ENCODE results near the gene ZSCAN25. TPM values are rescaled to one million over a fixed set of nuclear protein-coding genes. Genes with fewer than 3 reads are reported as not detected.

Gene ZSCAN25
- total and polyA plus RNA-seq, 4 experiments from 2014 or later, result 10.2 to 43.1 (median 29.4) TPM

GRCh38 chr7:99617192-99617781 is 541 bp downstream of the ZSCAN25 start:
- intact Hi-C loops (cut with micrococcal nuclease), result loop anchor here (2.0 kb wide), 3 partner anchors 36 to 144 kb away; partner anchors contain the start of genes ZNF655 and ZNF789
- ChIA-PET POLR2A (ENCODE audit: partially characterized antibody) (interaction anchor here (0.6 to 3.6 kb wide), 13 partner anchors 7 to 484 kb away, joined by 3 to 53 read pairs (median 5); partner anchors contain the start of genes ATP5MF, BUD31, FAM200A and MCM7), CTCF (ENCODE audit: partially characterized antibody) (no interaction called here)
- Histone ChIP-seq H3K27me3 (ENCODE audit: insufficient read depth, low read length) (no peaks in the 10 kb centered on the region), H3K4me1 (ENCODE audit: insufficient read depth, low read length) (peaks cover 21% of the 10 kb centered on the region), H3K36me3 (ENCODE audit: insufficient read depth, low read length) (peaks cover 34% of the 10 kb centered on the region), H3K27ac (ENCODE audit: low read depth, low read length) (peak overlapping the region; percentile 96), H3K4me3 (ENCODE audit: low read length in 2 of 2) (peak overlapping the region; percentile 79), H3K9me3 (ENCODE audit: control insufficient read depth in 1 of 2, low read length in 2 of 2) (no peaks in the 10 kb centered on the region)
- Mint-ChIP-seq H3K4me1 (peaks cover 18 to 55% (median 38%) of the 10 kb centered on the region in 4 donors), H3K27me3 (no peaks in the 10 kb centered on the region), H3K27ac (peak overlapping the region; percentile 90 to 99 (median 96)), H3K4me3 (peak overlapping the region; percentile 96 to 99 (median 98)), H3K36me3 (peaks cover 30 to 53% of the 10 kb centered on the region in 2 donors), H3K9me3 (no peaks in the 10 kb centered on the region)
- no peak for DNase-seq

- peaks cover 26 to 69% (median 49%) of the 10 kb centered on the region in 4 donors for H3K4me1 Mint-ChIP-seq
- ChIA-PET CTCF (ENCODE audit: partially characterized antibody) (no interaction called here), POLR2A (ENCODE audit: partially characterized antibody) (no interaction called here)
- Histone ChIP-seq H3K9me3 (ENCODE audit: control insufficient read depth in 1 of 2, low read length in 2 of 2) (no peaks in the 10 kb centered on the region), H3K4me1 (ENCODE audit: insufficient read depth, low read length) (peaks cover 30% of the 10 kb centered on the region), H3K27me3 (ENCODE audit: insufficient read depth, low read length) (no peaks in the 10 kb centered on the region), H3K36me3 (ENCODE audit: insufficient read depth, low read length) (peaks cover 38% of the 10 kb centered on the region), H3K4me3 (ENCODE audit: low read length in 2 of 2) (no peak overlapping the region), H3K27ac (ENCODE audit: low read depth, low read length) (peak overlapping the region; percentile 25)
- H3K27me3 Mint-ChIP-seq, result no peaks in the 10 kb centered on the region
- H3K4me3 Mint-ChIP-seq, result peak overlapping the region; percentile 60 to 98 (median 96)
- peaks cover 40 to 67% of the 10 kb centered on the region in 2 donors for H3K36me3 Mint-ChIP-seq
- intact Hi-C loops (cut with micrococcal nuclease), result no loop called here
- no peaks in the 10 kb centered on the region for H3K9me3 Mint-ChIP-seq
- DNase-seq, result no peak
- peak overlapping the region; percentile 83 to 98 (median 90) for H3K27ac Mint-ChIP-seq
These were observed 2.0 kb downstream of the ZSCAN25 start for GRCh38 chr7:99618726-99619125.

GRCh38 chr7:99619571-99620130 is 2.9 kb downstream of the ZSCAN25 start:
- H3K27me3 ChIP-seq (ENCODE audit: insufficient read depth, low read length), result no peaks in the 10 kb centered on the region
- H3K9me3 ChIP-seq (ENCODE audit: control insufficient read depth in 1 of 2, low read length in 2 of 2), result no peaks in the 10 kb centered on the region
- peaks cover 50 to 77% of the 10 kb centered on the region in 2 donors for H3K36me3 Mint-ChIP-seq
- H3K4me1 ChIP-seq (ENCODE audit: insufficient read depth, low read length), result peaks cover 39% of the 10 kb centered on the region
- no peaks in the 10 kb centered on the region for H3K9me3 Mint-ChIP-seq
- peak overlapping the region in 3 of 7 donors; percentile 54 to 90 (median 55) for H3K27ac Mint-ChIP-seq
- no peaks in the 10 kb centered on the region for H3K27me3 Mint-ChIP-seq
- H3K4me1 Mint-ChIP-seq, result peaks cover 36 to 78% (median 58%) of the 10 kb centered on the region in 4 donors
- CTCF ChIA-PET (ENCODE audit: partially characterized antibody), result no interaction called here
- no peak overlapping the region for H3K27ac ChIP-seq (ENCODE audit: low read depth, low read length)
- POLR2A ChIA-PET (ENCODE audit: partially characterized antibody), result no interaction called here
- H3K4me3 ChIP-seq (ENCODE audit: low read length in 2 of 2), result no peak overlapping the region
- DNase-seq, result no peak
- H3K4me3 Mint-ChIP-seq, result no peak overlapping the region
- intact Hi-C loops (cut with micrococcal nuclease), result no loop called here
- H3K36me3 ChIP-seq (ENCODE audit: insufficient read depth, low read length), result peaks cover 38% of the 10 kb centered on the region

- H3K4me3 Mint-ChIP-seq, result no peak overlapping the region
- peaks cover 42 to 86% (median 62%) of the 10 kb centered on the region in 4 donors for H3K4me1 Mint-ChIP-seq
- no peak for DNase-seq
- Histone ChIP-seq H3K27me3 (ENCODE audit: insufficient read depth, low read length) (no peaks in the 10 kb centered on the region), H3K27ac (ENCODE audit: low read depth, low read length) (no peak overlapping the region), H3K4me1 (ENCODE audit: insufficient read depth, low read length) (peaks cover 42% of the 10 kb centered on the region), H3K9me3 (ENCODE audit: control insufficient read depth in 1 of 2, low read length in 2 of 2) (no peaks in the 10 kb centered on the region), H3K36me3 (ENCODE audit: insufficient read depth, low read length) (peaks cover 51% of the 10 kb centered on the region), H3K4me3 (ENCODE audit: low read length in 2 of 2) (no peak overlapping the region)
- no peaks in the 10 kb centered on the region for H3K27me3 Mint-ChIP-seq
- peaks cover 54 to 90% of the 10 kb centered on the region in 2 donors for H3K36me3 Mint-ChIP-seq
- no peaks in the 10 kb centered on the region for H3K9me3 Mint-ChIP-seq
- CTCF ChIA-PET (ENCODE audit: partially characterized antibody), result no interaction called here
- peak overlapping the region in 4 of 7 donors; percentile 18 to 60 (median 52) for H3K27ac Mint-ChIP-seq
- POLR2A ChIA-PET (ENCODE audit: partially characterized antibody), result no interaction called here
- intact Hi-C loops (cut with micrococcal nuclease), result no loop called here
These were observed 4.5 kb downstream of the ZSCAN25 start for GRCh38 chr7:99621271-99621670.

GRCh38 chr7:99622596-99622995 is 5.8 kb downstream of the ZSCAN25 start:
- no peaks in the 10 kb centered on the region for H3K27me3 ChIP-seq (ENCODE audit: insufficient read depth, low read length)
- Mint-ChIP-seq H3K36me3 (peaks cover 65 to 90% of the 10 kb centered on the region in 2 donors), H3K4me3 (peak overlapping the region in 2 of 8 donors; percentile 21 to 30), H3K27me3 (no peaks in the 10 kb centered on the region), H3K27ac (peak overlapping the region in 6 of 7 donors; percentile 66 to 99 (median 94)), H3K9me3 (no peaks in the 10 kb centered on the region), H3K4me1 (peaks cover 41 to 75% (median 60%) of the 10 kb centered on the region in 4 donors)
- no peaks in the 10 kb centered on the region for H3K9me3 ChIP-seq (ENCODE audit: control insufficient read depth in 1 of 2, low read length in 2 of 2)
- ChIA-PET POLR2A (ENCODE audit: partially characterized antibody) (interaction anchor here (1.3 kb wide), 1 partner anchor 64 kb away, joined by 5 read pairs; the partner anchor contains the start of gene ZNF655), CTCF (ENCODE audit: partially characterized antibody) (no interaction called here)
- peaks cover 62% of the 10 kb centered on the region for H3K36me3 ChIP-seq (ENCODE audit: insufficient read depth, low read length)
- H3K27ac ChIP-seq (ENCODE audit: low read depth, low read length), result peak overlapping the region; percentile 61
- intact Hi-C loops (cut with micrococcal nuclease), result no loop called here
- DNase-seq, result no peak
- H3K4me3 ChIP-seq (ENCODE audit: low read length in 2 of 2), result no peak overlapping the region
- H3K4me1 ChIP-seq (ENCODE audit: insufficient read depth, low read length), result peaks cover 36% of the 10 kb centered on the region

GRCh38 chr7:99623091-99623693 is 6.4 kb downstream of the ZSCAN25 start:
- H3K27me3 Mint-ChIP-seq, result no peaks in the 10 kb centered on the region
- intact Hi-C loops (cut with micrococcal nuclease), result no loop called here
- CTCF ChIA-PET (ENCODE audit: partially characterized antibody), result interaction anchor here (2.2 kb wide), 1 partner anchor 8 kb away, joined by 6 read pairs; no protein-coding TSS in a partner anchor
- Histone ChIP-seq H3K27ac (ENCODE audit: low read depth, low read length) (peak overlapping the region; percentile 61), H3K36me3 (ENCODE audit: insufficient read depth, low read length) (peaks cover 67% of the 10 kb centered on the region), H3K4me3 (ENCODE audit: low read length in 2 of 2) (no peak overlapping the region), H3K4me1 (ENCODE audit: insufficient read depth, low read length) (peaks cover 30% of the 10 kb centered on the region), H3K9me3 (ENCODE audit: control insufficient read depth in 1 of 2, low read length in 2 of 2) (no peaks in the 10 kb centered on the region), H3K27me3 (ENCODE audit: insufficient read depth, low read length) (no peaks in the 10 kb centered on the region)
- H3K9me3 Mint-ChIP-seq, result no peaks in the 10 kb centered on the region
- POLR2A ChIA-PET (ENCODE audit: partially characterized antibody), result interaction anchor here (1.5 to 3.0 kb wide), 4 partner anchors 7 to 297 kb away, joined by 3 to 25 read pairs (median 19); partner anchors contain the start of genes ARPC1A, ZKSCAN5, ZNF655 and ZSCAN25
- peaks cover 67 to 91% of the 10 kb centered on the region in 2 donors for H3K36me3 Mint-ChIP-seq
- peak overlapping the region; percentile 75 to 94 (median 86) for H3K4me3 Mint-ChIP-seq
- H3K4me1 Mint-ChIP-seq, result peaks cover 35 to 69% (median 54%) of the 10 kb centered on the region in 4 donors
- H3K27ac Mint-ChIP-seq, result peak overlapping the region; percentile 86 to 99 (median 96)
- peak in 1 of 5 donors; percentile 46 for DNase-seq

All from CD4-positive, alpha-beta memory T cell (primary cell).